ENCODE results near the gene TIAM2.
A peak's percentile ranks its signal among the peaks of the same experiment; 100 is the strongest.

The TIAM2 gene

GRCh38 chr6:154980273-154981078 lies 14.6 kb upstream of the TIAM2 start:
- TF ChIP-seq CTCF (conservative IDR thresholded peaks at IDR 0.05), result no peak

GRCh38 chr6:154981079-154981870 lies 13.8 kb upstream of the TIAM2 start:
- peak overlapping the region; percentile 78 for H3K27ac ChIP-seq
- TF ChIP-seq CTCF (conservative IDR thresholded peaks at IDR 0.05), result no peak

More at GRCh38 chr6:154980273-154981078, 14.6 kb upstream of the TIAM2 start:
- H3K27ac ChIP-seq, result peak overlapping the region; percentile 78

GRCh38 chr6:154984146-154984545 lies 11.0 kb upstream of the TIAM2 start:
- no peak for TF ChIP-seq CTCF (conservative IDR thresholded peaks at IDR 0.05)
- H3K27ac ChIP-seq, result no peak overlapping the region

GRCh38 chr6:154986787-154987235 lies 8.3 kb upstream of the TIAM2 start:
- H3K27ac ChIP-seq, result no peak overlapping the region
- TF ChIP-seq CTCF (conservative IDR thresholded peaks at IDR 0.05), result no peak

GRCh38 chr6:154989448-154989847 lies 5.7 kb upstream of the TIAM2 start:
- no peak for TF ChIP-seq CTCF (conservative IDR thresholded peaks at IDR 0.05)
- H3K27ac ChIP-seq, result no peak overlapping the region

- TF ChIP-seq CTCF (conservative IDR thresholded peaks at IDR 0.05), result no peak
- H3K27ac ChIP-seq, result no peak overlapping the region
Measured at GRCh38 chr6:154991207-154991606, 3.9 kb upstream of the TIAM2 start.

GRCh38 chr6:154993026-154993425 lies 2.1 kb upstream of the TIAM2 start:
- no peak for TF ChIP-seq CTCF (conservative IDR thresholded peaks at IDR 0.05)
- H3K27ac ChIP-seq, result no peak overlapping the region

Data from VCaP (cell line).